Dermis microvascular lymphatic vessel endothelial cell (primary cell): ENCODE results near the gene ADGRG7. TPM values are rescaled to one million over a fixed set of nuclear protein-coding genes. Genes with fewer than 3 reads are reported as not detected.

Experiments
- DNase-seq, 2 donors: peaks; one replicate each; pipeline versions ENCODE4 v3.0.0 to v3.0.0-alpha.2; 2010; ENCODE audit warnings: low read depth in 2 of 2
- total RNA-seq: library from RNA; depleted of rRNA; stranded (reverse); fragments of >200 nt; gene quantifications from 2 replicates; pipeline ENCODE4 v1.2.1, GENCODE V29; 2014

ADGRG7 gene
- total RNA-seq, 1 donor from 2014 or later, result not detected

- no peak for DNase-seq
Observed at GRCh38 chr3:100743535-100743934, 134.1 kb downstream of the ADGRG7 start.

DNA sequence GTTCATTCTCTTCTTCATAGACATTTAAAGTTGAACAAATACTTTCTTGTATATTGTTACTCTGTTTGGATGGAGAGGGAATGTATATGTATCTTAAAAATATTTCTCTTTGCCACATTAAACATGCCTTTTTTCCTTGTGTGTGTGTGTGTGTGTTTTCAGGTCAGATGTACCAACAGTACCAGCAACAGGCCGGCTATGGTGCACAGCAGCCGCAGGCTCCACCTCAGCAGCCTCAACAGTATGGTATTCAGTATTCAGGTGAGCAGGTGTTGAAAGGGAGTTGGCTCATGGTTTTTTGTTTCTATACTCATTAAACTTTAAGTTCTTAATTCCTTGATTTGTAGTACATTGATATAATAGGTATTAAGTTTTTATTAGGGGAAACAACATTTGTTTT, 135.3 kb downstream of the ADGRG7 start:
- DNase-seq, result no peak

Other genes starting within 250 kb of the ADGRG7 start
- gene TOMM70, start 208.5 kb upstream of the ADGRG7 start, total RNA-seq, result 25.5 and 28.2 TPM in 2 replicates
- 0.63 and 0.77 TPM in 2 replicates for gene LNP1, start 208.1 kb upstream of the ADGRG7 start, total RNA-seq
- gene TMEM45A, start 117.0 kb upstream of the ADGRG7 start, total RNA-seq, result 10.7 and 21.6 TPM in 2 replicates
- gene TFG, start 99.9 kb downstream of the ADGRG7 start, total RNA-seq, result 44.3 and 60.6 TPM in 2 replicates